LoVo (cell line): ENCODE data around the gene LPIN1.

ENCODE experiments used
- DNase-seq: peaks from one replicate; pipeline ENCODE4 v3.0.0-alpha.2; 2016; ENCODE audit warnings: low spot score

The LPIN1 gene, protein sequence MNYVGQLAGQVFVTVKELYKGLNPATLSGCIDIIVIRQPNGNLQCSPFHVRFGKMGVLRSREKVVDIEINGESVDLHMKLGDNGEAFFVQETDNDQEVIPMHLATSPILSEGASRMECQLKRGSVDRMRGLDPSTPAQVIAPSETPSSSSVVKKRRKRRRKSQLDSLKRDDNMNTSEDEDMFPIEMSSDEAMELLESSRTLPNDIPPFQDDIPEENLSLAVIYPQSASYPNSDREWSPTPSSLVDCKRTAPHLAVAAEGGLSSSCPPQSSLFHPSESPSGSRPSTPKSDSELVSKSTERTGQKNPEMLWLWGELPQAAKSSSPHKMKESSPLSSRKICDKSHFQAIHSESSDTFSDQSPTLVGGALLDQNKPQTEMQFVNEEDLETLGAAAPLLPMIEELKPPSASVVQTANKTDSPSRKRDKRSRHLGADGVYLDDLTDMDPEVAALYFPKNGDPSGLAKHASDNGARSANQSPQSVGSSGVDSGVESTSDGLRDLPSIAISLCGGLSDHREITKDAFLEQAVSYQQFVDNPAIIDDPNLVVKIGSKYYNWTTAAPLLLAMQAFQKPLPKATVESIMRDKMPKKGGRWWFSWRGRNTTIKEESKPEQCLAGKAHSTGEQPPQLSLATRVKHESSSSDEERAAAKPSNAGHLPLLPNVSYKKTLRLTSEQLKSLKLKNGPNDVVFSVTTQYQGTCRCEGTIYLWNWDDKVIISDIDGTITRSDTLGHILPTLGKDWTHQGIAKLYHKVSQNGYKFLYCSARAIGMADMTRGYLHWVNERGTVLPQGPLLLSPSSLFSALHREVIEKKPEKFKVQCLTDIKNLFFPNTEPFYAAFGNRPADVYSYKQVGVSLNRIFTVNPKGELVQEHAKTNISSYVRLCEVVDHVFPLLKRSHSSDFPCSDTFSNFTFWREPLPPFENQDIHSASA

DNA sequence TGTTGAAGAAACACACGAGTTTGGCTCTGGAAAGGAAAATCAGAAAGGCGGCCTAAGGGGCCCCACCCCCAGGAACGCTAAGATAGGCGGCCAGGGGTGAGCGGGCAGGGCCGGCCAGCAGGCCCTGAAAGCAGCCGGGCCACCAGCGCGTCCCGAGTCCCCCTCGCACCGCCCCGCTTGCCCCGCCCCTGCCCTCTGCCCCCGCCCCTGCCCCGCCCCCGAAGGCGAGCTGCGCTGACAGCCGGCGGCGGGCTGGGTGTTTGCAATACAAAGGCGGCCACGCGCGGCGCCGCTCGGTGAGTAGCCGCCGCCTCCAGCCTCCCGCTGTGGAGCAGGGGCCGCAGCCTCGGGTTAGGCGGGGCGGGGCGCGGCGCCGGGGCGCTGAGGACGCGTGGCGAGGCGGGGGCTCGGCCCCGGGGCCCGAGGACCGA lies at the start of gene LPIN1:
TSS of gene LPIN1 (plus strand) at position 257 of the 431 bp plus-strand sequence. CDS start 18,910 bp downstream, outside the sequence.
- DNase-seq: peak; percentile 87

DNA sequence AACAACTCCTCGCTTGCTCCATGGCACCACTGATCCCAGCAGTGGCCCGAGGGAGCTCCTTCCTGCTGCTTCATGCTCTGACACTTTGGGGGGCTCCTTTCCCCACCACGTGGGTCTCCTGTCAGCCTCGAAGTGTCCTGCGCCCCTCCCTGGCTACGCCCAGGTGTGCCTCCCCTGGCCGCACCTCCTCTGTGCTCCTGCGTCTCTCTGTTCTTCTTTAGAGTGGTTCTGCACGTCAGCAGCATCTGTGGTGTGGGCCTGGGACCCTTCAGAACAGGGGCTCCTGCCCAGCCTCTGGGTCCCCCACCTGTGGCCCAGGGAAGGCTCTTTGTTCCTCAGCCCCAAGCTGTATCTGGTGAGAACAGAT lies 49.7 kb upstream of the LPIN1 start:
- DNase-seq: no peak

DNA sequence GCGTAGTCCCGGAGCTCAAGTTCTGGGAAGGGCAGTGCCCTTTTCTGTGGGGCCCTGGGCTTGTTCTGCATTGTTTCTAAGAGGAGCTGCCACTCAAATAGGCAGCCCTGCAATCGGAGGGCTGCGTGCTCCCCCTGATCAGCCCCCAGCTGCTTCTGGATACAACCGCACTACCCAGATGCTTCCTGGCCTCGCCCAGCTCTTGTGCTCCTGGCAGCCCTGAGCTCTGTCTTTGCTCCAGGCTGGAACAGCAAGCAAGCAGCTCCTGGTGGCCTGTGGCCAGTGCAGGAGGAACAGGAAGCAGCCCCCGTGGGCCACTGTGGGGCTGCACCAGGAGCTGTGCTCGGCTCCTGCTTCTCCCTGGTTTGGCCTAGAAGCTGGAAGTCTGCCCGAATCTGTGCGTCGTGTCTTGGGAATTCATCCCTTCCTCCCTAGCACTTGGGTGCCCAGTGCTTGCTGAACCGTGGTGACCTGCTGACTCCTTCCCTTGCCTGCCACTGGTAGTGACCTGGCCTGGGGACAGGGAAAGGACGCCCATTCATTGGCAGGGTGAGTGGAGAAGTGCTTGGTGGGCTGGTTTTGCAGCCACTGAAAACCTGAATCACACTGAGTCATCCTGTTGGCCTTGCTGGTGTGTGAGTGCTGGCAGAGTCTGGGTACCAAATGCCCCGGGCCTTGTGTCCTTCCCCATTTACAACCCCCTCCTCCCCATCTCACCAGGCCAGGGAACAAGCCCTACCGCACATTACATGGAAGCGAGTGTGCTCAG lies 49.1 kb upstream of the LPIN1 start:
- DNase-seq: peak; percentile 18

DNA sequence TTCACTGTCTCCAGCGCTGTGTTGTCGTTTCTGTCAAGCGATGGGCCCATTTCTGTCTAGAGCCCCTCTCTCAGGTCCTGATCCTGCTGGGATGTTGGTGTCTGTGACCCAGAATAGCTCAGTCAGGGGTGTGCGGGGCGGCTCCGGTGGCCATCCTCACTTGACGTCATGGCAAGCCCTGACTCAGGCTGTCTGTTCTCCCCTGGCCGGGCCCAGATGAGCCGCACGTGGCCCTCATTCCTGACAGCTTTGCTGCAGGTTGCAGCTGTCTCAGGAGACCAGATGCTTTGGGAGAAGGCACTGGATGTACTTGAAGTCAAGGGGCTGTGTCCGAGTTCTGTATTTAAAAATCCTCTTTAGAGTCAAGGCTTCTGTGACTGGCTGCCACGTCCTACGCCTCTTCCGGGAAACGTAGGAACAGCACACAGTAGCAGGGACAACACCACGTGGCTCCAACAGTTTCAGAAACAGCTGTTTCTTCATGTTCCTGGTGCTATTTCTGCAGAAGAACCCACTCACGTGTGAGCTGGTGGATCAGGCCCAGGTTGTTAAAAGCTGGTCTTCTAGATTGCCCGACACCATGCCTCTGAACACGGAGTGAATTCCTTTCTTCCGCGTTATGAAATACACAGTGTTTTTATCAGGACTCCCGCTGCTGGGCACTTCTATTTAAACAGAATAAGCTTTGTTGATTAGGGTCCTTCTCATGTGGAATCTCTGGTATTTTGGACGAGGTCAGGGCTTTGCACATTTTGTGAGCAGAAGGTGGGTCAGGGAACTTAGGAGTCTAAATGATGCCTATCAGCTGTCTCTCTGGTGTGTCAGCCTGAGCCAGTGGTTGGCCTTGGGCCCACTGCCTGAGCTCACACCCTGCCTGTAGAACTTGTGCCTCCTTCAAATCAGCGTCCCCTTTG lies 48.2 kb upstream of the LPIN1 start:
- no peak for DNase-seq

DNA sequence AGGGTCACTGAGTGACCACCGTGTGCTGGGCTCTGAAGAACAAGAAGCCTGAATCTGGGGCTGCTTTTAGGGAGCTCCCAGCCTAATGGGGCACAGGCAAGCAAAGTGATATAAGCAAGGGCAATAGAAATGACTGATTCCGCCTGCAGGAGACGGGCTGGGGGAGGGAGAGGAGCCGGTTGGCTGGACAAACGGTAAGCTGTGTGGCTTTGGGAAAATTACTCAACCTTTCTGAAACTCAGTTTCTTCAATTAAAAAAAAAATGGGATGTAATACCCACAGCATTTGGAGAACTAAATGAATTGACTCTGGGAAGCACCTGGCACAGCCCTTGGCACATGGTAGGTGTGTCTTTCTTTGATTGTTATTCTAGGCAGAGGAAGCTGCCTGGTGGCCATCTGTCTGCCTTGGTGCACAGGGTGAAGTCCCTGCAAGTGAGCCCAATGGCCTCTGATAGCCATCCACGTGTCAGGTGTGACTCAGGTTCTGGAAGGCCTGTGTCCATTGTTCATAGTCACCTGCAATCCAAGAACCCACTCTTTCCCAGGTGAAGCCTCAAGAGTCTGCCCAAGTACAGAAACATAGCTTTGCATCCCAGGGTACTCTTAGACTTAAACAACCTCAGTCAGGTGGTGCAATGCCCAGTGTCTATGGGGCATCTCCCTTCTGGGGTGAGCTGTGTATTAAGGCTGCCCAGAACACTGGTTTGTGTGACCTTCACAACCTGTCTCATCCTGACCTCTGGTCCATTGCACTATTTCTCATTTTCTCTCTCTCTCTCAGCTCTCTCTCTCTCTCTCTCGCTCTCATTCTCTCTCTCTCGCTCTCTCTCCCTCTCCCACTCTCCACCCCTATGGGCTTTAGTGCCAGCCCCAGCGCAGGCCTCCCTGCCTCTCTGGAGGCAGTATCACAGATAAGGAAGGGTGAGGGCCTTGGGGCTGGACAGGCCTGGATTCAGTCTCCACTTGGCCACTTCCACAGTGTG lies 46.5 kb upstream of the LPIN1 start:
- DNase-seq: no peak

DNA sequence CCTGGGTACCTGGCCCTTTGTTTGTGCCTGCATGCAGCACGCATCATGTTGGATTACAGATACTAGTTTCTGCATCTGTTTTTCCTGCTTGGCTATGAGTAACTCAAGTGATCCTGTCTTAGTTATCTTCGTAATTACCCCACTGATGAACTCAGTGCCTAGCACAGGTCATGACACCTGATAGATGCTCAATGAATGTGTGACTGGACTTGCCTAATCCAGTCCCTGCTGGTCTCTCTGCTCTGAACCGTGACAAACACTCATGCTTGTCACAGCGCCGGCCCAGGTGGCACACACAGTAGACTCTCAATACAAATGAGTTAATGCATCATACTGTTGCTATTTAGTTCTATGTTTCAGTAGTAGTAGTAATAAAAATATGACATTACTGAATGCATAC lies 45.2 kb upstream of the LPIN1 start:
- no peak for DNase-seq

DNA sequence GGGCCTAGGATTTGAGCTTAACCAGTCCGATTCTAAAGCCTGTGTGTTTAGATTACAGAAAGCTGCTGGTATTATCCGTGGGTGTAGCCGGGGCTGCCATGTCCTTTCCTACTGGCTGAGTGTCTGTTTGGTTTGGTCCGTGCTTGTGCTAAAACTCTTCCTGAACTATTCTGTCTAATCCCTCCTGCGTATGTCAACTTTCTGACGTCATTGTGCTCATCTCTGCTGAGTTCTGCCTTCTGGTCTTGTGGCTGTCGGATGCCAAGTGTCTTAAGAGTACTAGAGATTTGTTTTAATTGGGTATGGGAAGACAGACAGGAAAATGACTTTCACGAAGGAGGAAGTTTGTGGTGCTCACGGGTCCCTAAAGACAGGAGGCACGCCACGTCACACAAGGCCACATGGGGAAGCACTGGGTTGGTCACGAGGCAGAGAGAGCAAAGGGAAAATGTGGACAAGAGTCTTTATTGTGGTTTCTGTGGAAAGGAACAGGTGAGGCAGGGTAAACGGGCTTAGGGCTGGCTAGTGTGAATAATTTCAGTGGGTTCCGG lies 44.6 kb upstream of the LPIN1 start:
- DNase-seq: no peak

DNA sequence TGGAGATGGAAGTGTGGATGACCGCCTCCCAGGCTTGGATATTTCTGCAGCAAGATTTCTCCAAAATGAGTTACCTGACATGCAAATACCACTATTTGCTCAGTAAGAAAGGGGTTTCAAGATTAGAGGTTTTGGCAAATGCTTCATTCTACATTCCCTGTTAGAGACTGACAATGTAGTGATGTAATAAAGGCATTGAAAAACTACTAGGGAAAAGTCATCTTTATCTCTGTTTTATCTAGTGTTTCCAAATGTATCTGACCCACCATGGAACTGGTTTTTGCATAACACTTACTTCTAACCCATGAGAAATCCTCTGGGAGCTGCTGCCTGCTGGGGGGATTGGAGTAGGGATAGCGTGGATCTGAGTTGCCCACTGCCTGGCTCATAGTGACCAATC lies 43.5 kb upstream of the LPIN1 start:
- no peak for DNase-seq

DNA sequence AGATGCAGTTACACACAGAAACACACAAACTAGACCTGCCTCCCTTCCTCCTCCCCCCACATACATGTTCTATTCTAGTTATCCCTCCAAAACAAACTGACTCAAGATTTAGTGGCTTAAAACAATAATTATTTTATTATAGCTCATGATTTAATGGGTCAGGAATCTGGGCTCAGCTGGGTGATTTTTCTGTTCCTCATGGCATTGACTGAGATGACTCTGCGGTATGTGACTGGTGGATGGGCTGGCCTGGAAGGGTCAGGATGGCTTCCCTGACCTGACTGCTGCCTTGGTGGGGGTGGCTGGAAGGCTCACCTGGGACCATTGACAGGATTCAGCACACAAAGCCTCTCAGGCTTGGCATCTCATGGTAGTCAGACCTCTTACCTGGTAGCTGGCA lies 42.7 kb upstream of the LPIN1 start:
- DNase-seq: no peak

DNA sequence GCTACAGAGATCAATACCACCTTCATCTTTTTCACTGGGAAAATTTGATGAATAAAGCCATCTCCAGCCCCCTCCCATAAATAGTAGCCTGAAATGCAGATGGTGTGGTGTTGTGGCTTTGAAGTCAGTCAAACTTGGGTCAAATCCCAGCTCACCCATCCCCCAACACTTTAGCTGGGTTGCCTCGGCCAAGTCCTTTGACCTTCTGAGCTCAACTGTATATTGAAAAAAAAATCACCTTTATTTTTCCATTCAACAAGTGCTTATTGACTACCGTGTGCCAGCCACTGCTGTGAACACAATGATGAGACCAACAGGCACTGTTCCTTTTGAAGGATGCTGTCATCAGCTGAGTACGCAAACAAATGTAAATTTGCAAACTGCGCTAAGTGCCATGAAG lies 41.4 kb upstream of the LPIN1 start:
- no peak for DNase-seq

DNA sequence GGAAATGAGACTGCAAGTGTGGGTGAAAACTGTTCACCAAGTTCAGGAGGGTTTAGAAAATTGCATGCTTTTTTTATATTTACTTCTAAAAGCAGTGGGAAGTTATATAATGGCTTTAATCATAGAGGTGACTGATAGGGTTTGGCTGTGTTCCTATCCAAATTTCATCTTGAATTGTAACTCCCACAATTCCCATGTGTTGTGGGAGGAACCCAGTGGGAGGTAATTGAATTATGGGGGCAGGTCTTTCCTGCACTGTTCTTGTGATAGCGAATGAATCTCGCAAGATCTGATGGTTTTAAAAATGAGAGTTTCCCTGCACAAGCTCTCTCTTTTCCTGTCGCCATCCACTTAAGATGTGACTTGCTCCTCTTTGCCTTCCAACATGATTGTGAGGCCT lies 40.7 kb upstream of the LPIN1 start:
- no peak for DNase-seq

DNA sequence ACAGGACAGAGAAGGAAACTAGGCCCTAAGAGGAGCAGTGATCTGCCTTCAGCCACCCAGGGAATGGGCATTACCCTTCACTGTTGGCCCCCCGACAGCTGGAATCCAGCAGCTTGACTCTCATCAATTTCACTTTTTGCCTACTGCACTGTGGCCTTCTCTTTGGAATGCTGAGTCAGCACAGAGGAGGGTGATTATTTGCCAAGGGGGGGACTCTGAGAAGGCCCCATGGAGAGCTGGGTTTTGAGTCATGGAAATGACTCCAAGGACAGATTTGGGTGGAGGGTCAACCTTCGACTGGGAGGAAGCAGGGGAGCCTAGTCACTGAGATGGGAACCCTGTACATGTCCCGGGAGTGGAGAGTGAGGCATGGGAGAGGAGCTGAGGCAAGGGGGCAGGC lies 38.3 kb upstream of the LPIN1 start:
- no peak for DNase-seq

DNA sequence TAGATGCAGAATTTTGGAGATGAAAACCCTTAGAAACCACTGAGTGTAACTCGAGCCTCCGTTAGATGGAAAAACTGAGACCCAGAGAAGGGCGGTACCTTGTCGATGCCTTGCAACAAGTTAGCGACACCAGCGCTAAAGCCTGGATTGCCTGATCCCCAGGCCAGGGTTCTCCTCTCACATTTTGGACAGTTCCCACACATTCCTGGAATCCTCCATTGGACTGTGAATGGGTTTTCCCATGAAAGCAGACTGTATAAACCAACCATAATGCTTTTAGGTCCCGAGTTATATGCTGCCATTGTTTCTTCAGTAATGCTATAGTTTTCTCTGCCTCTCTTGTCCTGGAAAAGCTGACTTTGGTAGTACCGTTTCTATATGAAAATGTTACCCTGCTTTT lies 37.1 kb upstream of the LPIN1 start:
- no peak for DNase-seq

DNA sequence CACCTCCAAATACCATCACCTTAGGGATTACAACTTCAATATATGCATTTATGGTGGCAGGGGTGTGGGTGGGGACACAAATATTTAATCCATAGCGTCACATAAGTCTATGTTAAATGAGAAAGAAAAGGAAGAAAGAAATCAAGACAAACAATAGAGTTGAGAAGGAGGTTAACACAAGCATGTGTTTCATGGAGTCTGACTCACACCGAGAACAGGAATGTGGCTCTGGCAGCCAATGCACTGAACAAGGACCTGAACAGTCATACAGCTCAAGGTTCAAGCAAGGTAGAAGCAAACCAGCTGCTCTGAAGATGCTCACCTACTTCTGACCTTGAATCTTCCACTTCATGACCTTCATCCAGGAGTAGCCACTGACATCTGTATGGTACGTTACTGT lies 36.2 kb upstream of the LPIN1 start:
- no peak for DNase-seq

DNA sequence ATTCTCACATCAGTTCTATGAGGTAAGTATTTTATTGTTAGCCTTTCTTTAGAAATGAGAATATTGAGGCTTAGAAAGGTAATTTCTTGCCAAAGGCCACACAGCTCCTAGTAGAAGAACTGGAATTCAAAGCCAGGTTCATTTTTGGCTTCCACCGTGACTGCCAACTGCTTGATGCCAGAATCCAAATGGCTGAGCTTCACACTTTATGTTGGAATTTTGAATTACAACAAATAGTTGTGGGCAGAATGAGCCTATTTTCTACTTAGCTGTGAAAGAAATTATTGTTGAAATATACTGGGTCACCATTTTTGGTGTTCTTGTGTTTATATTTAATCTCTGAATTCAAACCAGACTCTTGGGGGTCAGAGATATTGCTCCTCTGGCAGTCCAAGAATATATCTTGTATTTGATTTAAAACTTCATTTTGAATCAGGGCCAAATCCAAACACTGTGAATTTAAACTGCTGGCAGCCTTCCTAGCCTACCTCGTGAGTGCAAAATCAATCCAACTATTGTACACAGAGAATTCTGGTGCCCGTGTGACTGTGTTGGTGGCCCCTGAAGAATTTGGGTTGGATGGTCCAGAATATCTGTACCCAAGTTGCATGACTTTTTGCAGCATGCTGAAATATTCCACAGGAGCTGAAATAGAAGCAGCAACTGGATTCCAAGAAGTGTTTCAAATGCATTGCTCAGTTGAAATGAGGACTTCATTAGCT lies 35.6 kb upstream of the LPIN1 start:
- DNase-seq: no peak

DNA sequence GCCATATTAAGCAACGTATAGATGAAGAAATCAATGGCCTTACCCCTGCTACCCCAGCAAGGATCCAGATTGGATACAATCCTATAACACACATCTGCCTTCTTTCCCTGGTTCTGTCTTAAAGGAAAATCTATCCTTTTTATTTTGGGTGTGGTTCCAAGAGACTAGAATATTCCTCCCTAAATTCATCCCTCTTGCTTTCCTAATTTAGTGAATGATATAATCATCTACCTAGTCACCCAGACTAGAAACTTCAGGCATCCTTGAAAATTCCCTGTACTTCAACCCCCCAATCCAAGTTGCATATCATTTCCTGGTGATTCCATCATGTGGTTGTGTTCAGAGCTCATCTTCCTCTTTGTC lies 35.1 kb upstream of the LPIN1 start:
- DNase-seq: no peak

DNA sequence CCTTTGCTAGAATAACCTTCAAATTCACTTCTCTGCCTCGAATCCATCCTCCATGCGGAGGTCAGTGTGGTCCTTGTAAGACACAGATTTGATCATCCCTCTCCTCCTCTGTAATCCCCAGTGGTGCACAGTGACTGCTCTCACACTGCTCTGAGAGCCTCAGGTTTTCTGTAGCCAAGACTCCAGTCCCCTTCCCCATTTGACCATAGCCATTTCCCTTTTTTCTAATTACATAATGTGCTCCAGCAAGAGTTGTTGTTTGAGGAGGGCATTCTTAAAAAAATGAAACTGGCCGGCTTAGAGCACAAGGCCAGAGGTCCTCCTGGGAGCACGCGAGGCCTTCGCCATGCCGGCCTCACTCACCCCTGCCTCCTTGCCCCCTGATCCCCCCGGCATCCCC lies 34.7 kb upstream of the LPIN1 start:
- no peak for DNase-seq

DNA sequence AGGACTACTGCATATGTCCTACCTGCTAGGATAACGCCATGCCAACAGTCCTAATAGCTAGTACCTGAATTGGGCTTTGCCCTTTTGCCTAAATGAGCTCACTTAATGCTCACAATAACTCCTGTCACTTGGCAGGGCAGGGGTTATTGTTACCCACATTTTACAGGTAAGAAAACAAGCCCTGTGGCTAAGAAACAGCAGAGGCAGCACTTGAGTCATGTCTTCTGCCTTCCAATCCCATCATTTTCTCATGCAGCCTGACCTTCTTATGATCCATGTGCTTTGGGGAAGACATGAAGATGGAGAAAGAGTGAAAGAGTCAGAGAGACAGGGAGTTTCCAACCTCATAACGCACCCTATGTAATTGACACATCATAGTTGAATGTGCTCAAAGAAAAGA lies 33.6 kb upstream of the LPIN1 start:
- no peak for DNase-seq

DNA sequence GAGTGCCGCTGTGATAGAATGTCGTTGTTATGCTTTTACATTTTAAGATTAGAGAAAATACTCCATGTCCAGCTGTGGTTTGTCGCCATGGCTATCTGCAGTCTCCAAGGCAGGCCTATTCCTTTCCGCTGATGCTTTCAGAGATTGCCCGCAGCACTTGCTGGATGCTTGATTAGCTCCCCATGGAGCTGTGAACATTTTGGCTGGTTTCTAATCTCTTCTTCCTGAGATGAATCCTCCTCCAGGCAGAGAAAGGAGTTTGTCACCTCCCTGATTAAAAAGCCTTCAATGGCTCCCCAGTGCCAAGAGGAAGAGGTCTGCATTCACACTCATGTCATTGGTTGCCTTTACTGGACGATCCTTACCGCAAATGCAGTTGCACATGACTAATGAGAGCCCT lies 32.6 kb upstream of the LPIN1 start:
- DNase-seq: no peak
